Cardiac fibroblast (primary cell): ENCODE data around the gene NPR3.

Experiments
- DNase-seq, 2 donors: peaks; one replicate each; pipeline versions ENCODE4 v3.0.0 to v3.0.0-alpha.2; 2010; ENCODE audit warnings: low read depth in 2 of 2
- H3K4me3 ChIP-seq, 2 donors: replicated peaks in 1 of 2; 1 replicate in 1 of 2; 2 replicates in 1 of 2; pipeline ENCODE4 v1.5.1; 2011; ENCODE audit warnings: low read depth in 2 of 2, low read length in 2 of 2, mild to moderate bottlenecking in 2 of 2, moderate library complexity in 1 of 2
- CTCF ChIP-seq: IDR thresholded peaks from one replicate; pipeline ENCODE4 v1.5.1; 2011; ENCODE audit warnings: low read depth, mild to moderate bottlenecking, low read length, inconsistent platforms

The NPR3 gene

GRCh38 chr5:32778403-32778802 lies 67.3 kb downstream of the NPR3 start:
- DNase-seq, result no peak
- H3K4me3 ChIP-seq, result no peak overlapping the region
- no peak for TF ChIP-seq CTCF

GRCh38 chr5:32779754-32780415 lies 68.8 kb downstream of the NPR3 start:
- no peak for DNase-seq
- H3K4me3 ChIP-seq, result no peak overlapping the region
- no peak for TF ChIP-seq CTCF

- no peak for DNase-seq
- TF ChIP-seq CTCF, result no peak
- H3K4me3 ChIP-seq, result no peak overlapping the region
These were observed 69.4 kb downstream of the NPR3 start for GRCh38 chr5:32780508-32780919.

- no peak overlapping the region for H3K4me3 ChIP-seq
- DNase-seq, result no peak
- TF ChIP-seq CTCF, result no peak
These were observed 72.5 kb downstream of the NPR3 start for GRCh38 chr5:32783661-32784060.

- TF ChIP-seq CTCF, result no peak
- DNase-seq, result peak; percentile 57 to 75
- no peak overlapping the region for H3K4me3 ChIP-seq
These were observed 74.6 kb downstream of the NPR3 start for GRCh38 chr5:32785611-32786254.

GRCh38 chr5:32786311-32786710 lies 75.2 kb downstream of the NPR3 start:
- no peak for DNase-seq
- no peak for TF ChIP-seq CTCF
- H3K4me3 ChIP-seq, result no peak overlapping the region
